ENCODE measurements around the gene SSX4. TPM values are rescaled to one million over a fixed set of nuclear protein-coding genes. Genes with fewer than 3 reads are reported as not detected.

Gene SSX4, protein sequence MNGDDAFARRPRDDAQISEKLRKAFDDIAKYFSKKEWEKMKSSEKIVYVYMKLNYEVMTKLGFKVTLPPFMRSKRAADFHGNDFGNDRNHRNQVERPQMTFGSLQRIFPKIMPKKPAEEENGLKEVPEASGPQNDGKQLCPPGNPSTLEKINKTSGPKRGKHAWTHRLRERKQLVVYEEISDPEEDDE
- not detected in 2 replicates for total RNA-seq

DNA sequence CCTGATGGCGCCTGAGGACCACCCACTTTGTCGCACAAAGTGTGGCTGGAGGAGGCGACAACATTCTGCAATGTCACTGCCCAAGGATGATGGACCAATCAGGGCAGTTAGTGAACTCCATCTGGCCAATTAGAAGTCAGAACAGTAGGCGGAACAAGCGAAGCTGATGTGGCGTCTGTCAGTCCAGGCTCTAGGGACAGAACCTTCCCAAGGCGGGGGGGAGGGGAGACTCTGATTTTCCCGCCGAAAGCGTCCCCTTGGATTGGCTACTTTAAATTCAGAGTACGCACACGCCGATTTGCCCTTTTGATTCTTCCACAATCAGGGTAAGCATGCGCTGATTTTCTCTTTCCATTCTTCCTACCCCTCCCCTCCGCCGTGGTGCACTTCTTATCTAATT is at the start of gene SSX4:
TSS of gene SSX4 (plus strand) at position 301 of the 400 bp plus-strand sequence. CDS start 515 bp downstream, outside the sequence.

DNA sequence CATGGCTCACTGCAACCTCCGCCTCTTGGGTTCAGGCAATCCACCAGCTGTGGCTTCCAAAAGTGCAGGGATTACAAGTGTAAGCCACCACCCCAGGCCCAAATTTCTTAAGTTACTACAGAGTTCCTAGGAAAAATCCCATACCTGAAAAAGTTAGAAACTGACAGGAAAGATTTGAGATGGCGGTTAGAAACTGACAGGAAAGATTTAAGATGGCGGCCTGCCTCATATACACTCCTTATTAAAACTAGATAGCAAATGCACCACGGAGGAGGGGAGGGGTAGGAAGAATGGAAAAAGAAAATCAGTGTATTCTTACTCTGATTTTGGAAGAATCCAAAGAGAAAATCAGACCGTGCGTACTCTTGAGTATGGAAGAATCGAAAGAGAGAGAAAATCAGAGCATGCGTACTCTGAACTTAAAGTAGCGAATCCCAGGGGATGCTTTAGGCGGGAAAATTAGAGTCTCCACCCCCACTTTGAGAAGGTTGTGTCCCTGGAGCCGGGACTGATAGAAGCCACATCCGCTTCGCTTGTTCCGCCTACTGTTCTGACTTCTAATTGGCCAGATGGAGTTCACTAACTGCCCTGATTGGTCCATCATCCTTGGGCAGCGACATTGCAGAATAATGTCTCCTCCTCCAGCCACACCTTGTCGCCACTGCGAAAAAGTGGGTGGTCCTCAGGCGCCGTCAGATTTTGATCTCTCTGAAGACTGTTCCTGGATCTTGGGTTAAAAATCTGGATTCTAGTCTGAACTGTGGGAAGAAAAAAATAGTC is 26.8 kb upstream of the SSX4 start, which contains the start of gene SSX3:
TSS of gene SSX3 (minus strand) at position 389 of the 780 bp plus-strand sequence. CDS start 1,454 bp downstream, outside the sequence.

DNA sequence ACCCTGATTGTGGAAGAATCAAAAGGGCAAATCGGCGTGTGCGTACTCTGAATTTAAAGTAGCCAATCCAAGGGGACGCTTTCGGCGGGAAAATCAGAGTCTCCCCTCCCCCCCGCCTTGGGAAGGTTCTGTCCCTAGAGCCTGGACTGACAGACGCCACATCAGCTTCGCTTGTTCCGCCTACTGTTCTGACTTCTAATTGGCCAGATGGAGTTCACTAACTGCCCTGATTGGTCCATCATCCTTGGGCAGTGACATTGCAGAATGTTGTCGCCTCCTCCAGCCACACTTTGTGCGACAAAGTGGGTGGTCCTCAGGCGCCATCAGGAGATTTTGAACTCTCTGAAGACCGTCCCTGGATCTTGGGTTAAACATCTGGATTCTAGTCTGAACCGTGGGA is 28.5 kb downstream of the SSX4 start, which contains the start of gene SSX4B:
TSS of gene SSX4B (minus strand) at position 101 of the 400 bp plus-strand sequence. CDS start 588 bp downstream, outside the sequence.

Small RNAs within 50 kb of the gene (small RNA-seq; reads per million reads assigned to genes)
- gene AL606490.4 (not detected), gene AL606490.7 (not detected), gene AL606490.9 (not detected)

Other genes with a start within 250 kb of the SSX4 start
- not detected in 2 replicates for gene SSX5, start 186.7 kb upstream of the SSX4 start, total RNA-seq
- not detected in 2 replicates for gene SSX1, start 128.1 kb upstream of the SSX4 start, total RNA-seq
- gene SSX3, start 26.8 kb upstream of the SSX4 start, total RNA-seq = not detected in 2 replicates
- gene SSX4B, start 28.4 kb downstream of the SSX4 start, total RNA-seq = not detected in 2 replicates
- 10.1 and 44.5 TPM in 2 replicates for gene SLC38A5, start 86.7 kb downstream of the SSX4 start, total RNA-seq
- 67.9 and 75.7 TPM in 2 replicates for gene FTSJ1, start 92.7 kb downstream of the SSX4 start, total RNA-seq
- 8.7 and 12.1 TPM in 2 replicates for gene PORCN, start 125.5 kb downstream of the SSX4 start, total RNA-seq
- 68.3 and 87.4 TPM in 2 replicates for gene EBP, start 138.3 kb downstream of the SSX4 start, total RNA-seq
- 8.8 and 9.7 TPM in 2 replicates for gene TBC1D25, start 156.2 kb downstream of the SSX4 start, total RNA-seq
- gene RBM3, start 190.9 kb downstream of the SSX4 start, total RNA-seq = 462 and 523 TPM in 2 replicates
- 102 and 118 TPM in 2 replicates for gene WDR13, start 214.0 kb downstream of the SSX4 start, total RNA-seq

Data from vein endothelial cell (primary cell).